AG09319 (cell line): ENCODE measurements around the gene LSMEM2.

Experiments
- DNase-seq: peaks from one replicate; pipeline ENCODE4 v3.0.0-alpha.2; 2010; ENCODE audit warnings: low read depth; ENCODE audit errors: extremely low read depth
- TF ChIP-seq, protein P1 (sequence below): IDR thresholded peaks from 2 replicates; pipeline ENCODE4 v1.5.1; 2011; ENCODE audit warnings: low read depth, mild to moderate bottlenecking, inconsistent platforms, low read length, moderate library complexity

Gene LSMEM2

DNA sequence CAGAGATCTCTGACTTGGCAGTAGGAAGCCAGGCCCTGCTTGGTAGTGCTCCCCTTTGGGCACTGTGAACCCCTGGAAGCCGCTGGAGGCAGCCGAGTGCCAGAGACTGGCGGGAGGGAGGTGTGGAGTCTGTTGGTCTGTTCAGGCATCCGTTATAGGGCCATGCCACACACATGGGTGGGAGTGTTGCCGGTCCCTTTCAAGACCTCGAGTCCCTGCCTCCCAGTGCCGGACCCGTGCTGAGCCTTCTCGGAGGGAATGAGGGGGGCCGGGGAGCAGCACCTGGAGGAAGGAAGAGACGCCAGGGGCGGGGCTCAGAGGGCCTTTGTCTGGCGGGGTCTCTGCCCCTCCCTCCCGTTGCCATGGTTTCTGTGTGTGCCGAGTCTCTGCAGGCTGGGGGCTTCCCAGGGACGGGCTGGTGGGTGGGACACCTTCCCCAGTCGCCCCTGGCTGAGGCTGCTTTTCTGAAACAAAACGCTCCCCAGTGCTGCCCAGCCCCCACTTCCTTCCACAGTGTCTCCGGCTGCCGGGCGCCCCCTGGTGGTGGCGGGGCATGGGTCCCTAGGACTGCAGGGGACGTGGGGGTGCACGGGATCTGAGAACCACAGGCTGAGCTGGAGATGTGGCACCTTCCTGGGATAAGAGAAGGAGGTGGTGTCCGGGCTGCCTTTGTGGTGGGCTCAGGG is 32.9 kb upstream of the LSMEM2 start:
- no peak for DNase-seq
- TF ChIP-seq, protein P1, sequence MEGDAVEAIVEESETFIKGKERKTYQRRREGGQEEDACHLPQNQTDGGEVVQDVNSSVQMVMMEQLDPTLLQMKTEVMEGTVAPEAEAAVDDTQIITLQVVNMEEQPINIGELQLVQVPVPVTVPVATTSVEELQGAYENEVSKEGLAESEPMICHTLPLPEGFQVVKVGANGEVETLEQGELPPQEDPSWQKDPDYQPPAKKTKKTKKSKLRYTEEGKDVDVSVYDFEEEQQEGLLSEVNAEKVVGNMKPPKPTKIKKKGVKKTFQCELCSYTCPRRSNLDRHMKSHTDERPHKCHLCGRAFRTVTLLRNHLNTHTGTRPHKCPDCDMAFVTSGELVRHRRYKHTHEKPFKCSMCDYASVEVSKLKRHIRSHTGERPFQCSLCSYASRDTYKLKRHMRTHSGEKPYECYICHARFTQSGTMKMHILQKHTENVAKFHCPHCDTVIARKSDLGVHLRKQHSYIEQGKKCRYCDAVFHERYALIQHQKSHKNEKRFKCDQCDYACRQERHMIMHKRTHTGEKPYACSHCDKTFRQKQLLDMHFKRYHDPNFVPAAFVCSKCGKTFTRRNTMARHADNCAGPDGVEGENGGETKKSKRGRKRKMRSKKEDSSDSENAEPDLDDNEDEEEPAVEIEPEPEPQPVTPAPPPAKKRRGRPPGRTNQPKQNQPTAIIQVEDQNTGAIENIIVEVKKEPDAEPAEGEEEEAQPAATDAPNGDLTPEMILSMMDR, result peak; percentile 100

DNA sequence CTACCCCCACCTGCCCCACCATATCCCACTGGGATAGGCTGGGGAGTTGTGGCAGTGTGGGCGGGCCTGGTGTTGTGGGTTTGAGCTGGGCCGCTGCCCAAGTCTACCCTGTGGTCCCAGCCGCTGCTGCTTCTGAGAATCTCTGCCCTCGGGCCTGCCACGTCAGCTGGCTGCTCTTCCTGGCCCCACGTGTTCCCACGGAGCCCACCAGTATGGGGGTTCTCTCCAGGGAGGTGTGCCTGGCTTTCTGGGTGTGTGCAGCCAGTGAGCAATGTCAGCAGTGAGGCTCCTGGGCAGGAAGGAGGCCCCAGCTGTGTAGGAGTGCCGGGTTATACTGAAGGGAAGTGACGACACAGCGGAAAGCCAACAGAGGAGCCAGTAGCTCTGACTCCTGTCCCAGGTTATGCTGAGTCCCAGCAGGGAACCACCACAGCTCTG is 32.4 kb upstream of the LSMEM2 start:
- no peak for DNase-seq
- TF ChIP-seq, protein P1, result no peak

DNA sequence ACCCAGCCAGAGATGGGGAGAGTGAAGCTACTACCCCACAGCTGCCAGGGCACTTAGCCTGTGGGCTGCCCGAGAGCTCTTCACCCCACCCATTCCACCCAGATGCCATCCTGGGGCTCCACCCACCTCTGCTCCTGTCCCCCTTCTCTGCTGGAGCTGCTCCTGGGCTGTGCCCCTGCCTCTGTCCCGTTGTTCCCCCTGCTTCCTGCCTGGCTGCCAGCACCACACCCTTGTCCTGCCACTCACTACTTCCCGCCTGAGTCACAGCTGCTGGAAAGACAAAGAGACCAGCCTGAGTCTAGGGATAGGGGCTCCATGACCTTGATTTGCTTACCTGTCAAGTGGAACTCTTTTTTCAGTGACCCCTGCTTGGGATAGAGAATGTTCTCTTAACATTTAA is 30.5 kb upstream of the LSMEM2 start:
- TF ChIP-seq, protein P1, result no peak
- DNase-seq, result no peak

DNA sequence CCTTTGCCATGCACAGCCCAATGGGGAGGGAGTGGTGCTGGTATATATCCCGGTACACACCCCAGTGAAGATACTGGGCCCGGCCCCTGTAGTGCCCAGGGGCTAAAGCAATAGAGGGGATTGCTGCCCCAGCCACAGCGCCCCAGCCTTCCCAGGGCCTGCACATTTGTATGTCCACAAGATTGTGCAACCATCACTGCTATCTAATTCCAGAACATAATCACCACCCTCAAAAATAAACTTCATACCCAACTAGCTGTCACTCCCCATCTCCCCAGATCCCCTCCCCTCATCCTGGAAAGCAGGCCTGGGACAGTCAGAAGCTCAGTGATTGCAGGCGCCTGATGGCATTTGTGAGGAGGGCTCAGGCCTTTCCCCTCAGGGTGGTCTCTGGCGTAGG is 29.4 kb upstream of the LSMEM2 start:
- TF ChIP-seq, protein P1, result no peak
- no peak for DNase-seq

DNA sequence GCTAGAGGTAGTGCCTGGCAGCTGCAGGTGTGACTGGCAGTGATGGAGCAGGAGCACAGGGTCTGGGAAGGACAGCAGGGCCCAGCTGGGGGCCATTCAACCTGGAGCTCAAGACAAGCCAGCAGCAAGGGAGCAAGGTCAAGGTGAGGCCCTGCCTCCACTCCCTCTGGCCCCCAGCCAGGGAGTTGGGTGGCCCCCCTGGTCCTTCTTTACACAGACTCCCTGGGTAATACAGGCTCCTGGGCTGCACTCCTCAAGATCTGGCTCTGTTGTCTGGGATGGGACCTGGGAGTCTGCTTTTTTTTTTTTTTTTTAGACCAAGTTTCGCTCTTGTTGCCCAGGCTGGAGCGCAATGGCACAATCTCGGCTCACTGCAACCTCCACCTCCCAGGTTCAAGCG is 28.4 kb upstream of the LSMEM2 start:
- TF ChIP-seq, protein P1, result no peak
- DNase-seq, result no peak

DNA sequence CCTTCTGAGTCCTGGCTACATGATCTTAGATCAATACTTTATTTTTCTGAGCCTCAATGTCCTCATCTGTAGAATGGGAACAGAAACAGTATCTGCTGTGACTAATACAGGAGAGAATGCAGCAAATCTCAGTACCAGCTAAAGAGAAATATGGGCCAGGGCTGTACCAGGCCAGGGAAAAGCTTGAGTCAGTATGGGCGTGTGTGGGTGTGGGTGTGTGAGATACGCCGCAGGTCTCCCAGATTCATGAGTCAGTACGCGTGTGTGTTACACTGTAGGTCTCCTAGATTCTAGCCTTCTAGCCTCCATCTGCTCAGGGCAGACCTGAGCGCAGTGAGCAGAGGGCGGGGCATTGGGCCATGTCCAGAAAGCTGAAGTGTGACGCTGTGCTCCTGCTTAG is 27.7 kb upstream of the LSMEM2 start:
- DNase-seq, result no peak

DNA sequence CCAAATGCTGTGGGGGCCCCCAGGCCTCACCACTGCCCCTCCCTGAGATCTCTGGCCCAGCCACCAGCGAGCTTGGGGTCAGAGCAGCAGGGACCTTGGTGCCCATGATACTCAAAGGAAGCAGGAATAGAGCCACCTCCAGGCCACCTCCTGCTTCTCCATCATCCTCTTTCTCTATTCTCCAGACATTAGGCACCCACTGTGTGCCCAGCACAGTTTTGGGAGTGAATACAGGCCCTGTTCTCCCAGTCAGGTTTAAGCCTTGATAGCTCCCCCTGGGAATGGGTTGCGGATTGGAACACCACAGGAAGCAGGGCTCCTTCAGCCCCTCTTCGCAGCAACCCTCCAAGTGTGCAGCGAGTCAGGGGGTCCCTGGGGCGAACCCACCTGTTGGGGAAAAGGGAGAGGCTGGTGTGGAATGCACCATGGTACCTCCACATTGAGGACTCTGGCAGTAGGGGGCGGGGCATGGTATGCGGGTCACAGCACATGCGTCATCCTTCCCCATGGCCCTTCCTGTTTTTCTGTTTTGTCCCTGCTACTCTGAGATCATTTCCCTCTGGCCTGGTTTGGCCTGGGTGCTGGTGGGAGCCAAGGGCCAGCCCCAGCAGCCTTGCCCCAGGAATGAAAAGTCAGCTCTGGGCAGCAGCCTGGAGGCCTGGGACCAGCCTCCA is 24.2 kb upstream of the LSMEM2 start:
- DNase-seq, result no peak

More for the DNA sequence above, 27.7 kb upstream of the LSMEM2 start:
- TF ChIP-seq, protein P1, result no peak

More for the DNA sequence above, 24.2 kb upstream of the LSMEM2 start:
- TF ChIP-seq, protein P1, result no peak
